HFFc6 (cell line): ENCODE results near the gene TRIM54. TPM values are rescaled to one million over a fixed set of nuclear protein-coding genes. Genes with fewer than 3 reads are reported as not detected.

Experiments used
- DNase-seq: peaks from one replicate; pipeline ENCODE4 v3.0.0-alpha.2; 2018
- H3K27ac Mint-ChIP-seq: 2 replicates; pipeline ENCODE4 v1.8.0; 2020; ENCODE audit warnings: mild to moderate bottlenecking, mixed read lengths
- H3K27me3 Mint-ChIP-seq: 2 replicates; pipeline ENCODE4 v1.8.0; 2021; ENCODE audit warnings: mild to moderate bottlenecking, moderate library complexity, mixed read lengths; ENCODE audit not compliant: insufficient read depth
- H3K36me3 Mint-ChIP-seq: 2 replicates; pipeline ENCODE4 v1.8.0; 2021; ENCODE audit warnings: low read depth, mixed read lengths
- H3K4me1 Mint-ChIP-seq: 2 replicates; pipeline ENCODE4 v1.8.0; 2020; ENCODE audit warnings: low read depth, mixed read lengths
- H3K4me3 Mint-ChIP-seq: 2 replicates; pipeline ENCODE4 v1.8.0; 2020; ENCODE audit warnings: mild to moderate bottlenecking, moderate library complexity, mixed read lengths
- H3K9me3 Mint-ChIP-seq: 2 replicates; pipeline ENCODE4 v1.8.0; 2020; ENCODE audit warnings: mild to moderate bottlenecking, mixed read lengths
- CTCF ChIP-seq: fragments of 200-600 bp; sonication (generic); IDR thresholded peaks from 2 replicates; pipeline ENCODE4 v1.5.0; 2021; ENCODE audit warnings: antibody characterized with exemption, mild to moderate bottlenecking
- total RNA-seq, 6 experiments: library from RNA; stranded (reverse); fragmentation: NEBNext Ultra II Directional; extraction: Animal tissue kit (Norgen Biotek cat#: 25700); gene quantifications; 2 replicates in 1 of 6; 3 replicates in 5 of 6; pipeline ENCODE4 v1.2.3, GENCODE V29; 2021

Gene TRIM54
- total RNA-seq, 6 experiments from 2014 or later, result not detected

- H3K36me3 Mint-ChIP-seq, result peaks cover 33% of the 10 kb centered on the region
- no peak for DNase-seq
- H3K4me1 Mint-ChIP-seq, result no peaks in the 10 kb centered on the region
These were observed 43.3 kb upstream of the TRIM54 start for GRCh38 chr2:27238976-27239375.

GRCh38 chr2:27240406-27240805 is 41.8 kb upstream of the TRIM54 start:
- H3K36me3 Mint-ChIP-seq, result peaks cover 29% of the 10 kb centered on the region
- H3K27me3 Mint-ChIP-seq, result peaks cover 2% of the 10 kb centered on the region; the same call in 1 of the 2 replicates
- H3K4me3 Mint-ChIP-seq, result no peak overlapping the region
- no peak for TF ChIP-seq CTCF
- DNase-seq, result no peak
- H3K9me3 Mint-ChIP-seq, result no peaks in the 10 kb centered on the region
- no peak overlapping the region for H3K27ac Mint-ChIP-seq
- no peaks in the 10 kb centered on the region for H3K4me1 Mint-ChIP-seq

More at GRCh38 chr2:27238976-27239375, 43.3 kb upstream of the TRIM54 start:
- peaks cover 2% of the 10 kb centered on the region; the same call in 1 of the 2 replicates for H3K27me3 Mint-ChIP-seq
- H3K4me3 Mint-ChIP-seq, result no peak overlapping the region
- TF ChIP-seq CTCF, result no peak
- no peak overlapping the region for H3K27ac Mint-ChIP-seq
- H3K9me3 Mint-ChIP-seq, result no peaks in the 10 kb centered on the region

- peaks cover 2% of the 10 kb centered on the region for H3K27me3 Mint-ChIP-seq
- DNase-seq, result no peak
- no peaks in the 10 kb centered on the region for H3K4me1 Mint-ChIP-seq
- no peaks in the 10 kb centered on the region for H3K9me3 Mint-ChIP-seq
- H3K27ac Mint-ChIP-seq, result no peak overlapping the region
- TF ChIP-seq CTCF, result no peak
- no peak overlapping the region for H3K4me3 Mint-ChIP-seq
- H3K36me3 Mint-ChIP-seq, result peaks cover 20% of the 10 kb centered on the region
These were observed 40.2 kb upstream of the TRIM54 start for GRCh38 chr2:27241761-27242613.

- Mint-ChIP-seq H3K4me3 (no peak overlapping the region), H3K27ac (no peak overlapping the region), H3K4me1 (no peaks in the 10 kb centered on the region), H3K9me3 (no peaks in the 10 kb centered on the region), H3K27me3 (peaks cover 2% of the 10 kb centered on the region), H3K36me3 (peaks cover 15% of the 10 kb centered on the region)
- no peak for TF ChIP-seq CTCF
- DNase-seq, result no peak
These were observed 39.6 kb upstream of the TRIM54 start for GRCh38 chr2:27242614-27242951.

- peaks cover 10% of the 10 kb centered on the region for H3K36me3 Mint-ChIP-seq
- no peak overlapping the region for H3K27ac Mint-ChIP-seq
- no peak overlapping the region for H3K4me3 Mint-ChIP-seq
- H3K4me1 Mint-ChIP-seq, result no peaks in the 10 kb centered on the region
- H3K9me3 Mint-ChIP-seq, result no peaks in the 10 kb centered on the region
- TF ChIP-seq CTCF, result no peak
- peaks cover 2% of the 10 kb centered on the region for H3K27me3 Mint-ChIP-seq
- no peak for DNase-seq
These were observed 38.7 kb upstream of the TRIM54 start for GRCh38 chr2:27243391-27244130.
